ENCODE results near the gene NBAS.

NBAS gene

DNA sequence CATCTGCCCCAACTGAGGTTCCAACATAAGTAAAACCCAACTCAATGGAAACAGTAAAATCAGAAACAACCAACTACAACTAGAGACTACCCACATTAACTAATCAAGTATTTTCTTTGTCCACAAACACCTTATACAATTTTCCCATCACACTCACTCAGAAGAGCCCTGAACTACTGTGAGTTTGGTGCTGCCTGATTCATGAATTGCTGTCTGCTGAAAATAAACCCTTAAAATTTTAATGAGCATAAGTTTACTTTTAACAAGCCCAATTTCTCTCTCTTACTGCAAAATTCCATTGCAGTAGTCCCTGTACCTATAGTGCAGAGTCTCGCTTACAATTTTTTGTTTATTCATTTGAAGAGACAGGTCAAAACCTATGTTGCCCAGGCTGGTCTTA, 203.9 kb downstream of the NBAS start:
- Histone ChIP-seq H3F3A (ENCODE audit: insufficient read depth, low read length) (no peaks in the 10 kb centered on the region), H3K27me3 (ENCODE audit: insufficient read depth, low read length) (no peaks in the 10 kb centered on the region), H3K79me2 (ENCODE audit: insufficient read depth, low read length) (no peaks in the 10 kb centered on the region), H4K20me1 (ENCODE audit: insufficient read depth, low read length) (no peaks in the 10 kb centered on the region), H3K27ac (ENCODE audit: low read depth, low read length, poor library complexity, severe bottlenecking) (no peak overlapping the region), H3K9me2 (ENCODE audit: low read depth, low read length) (no peaks in the 10 kb centered on the region), H2AFZ (ENCODE audit: low read length) (no peak overlapping the region), H3K9me3 (ENCODE audit: low read length) (no peaks in the 10 kb centered on the region), H3K4me2 (ENCODE audit: low read length) (no peak overlapping the region), H3K4me3 (ENCODE audit: low read depth, low read length, poor library complexity, severe bottlenecking) (no peak overlapping the region), H3K4me1 (ENCODE audit: insufficient read depth, low read length, severe bottlenecking) (no peaks in the 10 kb centered on the region), H3K36me3 (ENCODE audit: insufficient read depth, low read length) (peaks cover 3% of the 10 kb centered on the region; the same call in 1 of the 2 replicates), H3K9ac (ENCODE audit: low read length) (no peak overlapping the region)
- TF ChIP-seq, protein P1, sequence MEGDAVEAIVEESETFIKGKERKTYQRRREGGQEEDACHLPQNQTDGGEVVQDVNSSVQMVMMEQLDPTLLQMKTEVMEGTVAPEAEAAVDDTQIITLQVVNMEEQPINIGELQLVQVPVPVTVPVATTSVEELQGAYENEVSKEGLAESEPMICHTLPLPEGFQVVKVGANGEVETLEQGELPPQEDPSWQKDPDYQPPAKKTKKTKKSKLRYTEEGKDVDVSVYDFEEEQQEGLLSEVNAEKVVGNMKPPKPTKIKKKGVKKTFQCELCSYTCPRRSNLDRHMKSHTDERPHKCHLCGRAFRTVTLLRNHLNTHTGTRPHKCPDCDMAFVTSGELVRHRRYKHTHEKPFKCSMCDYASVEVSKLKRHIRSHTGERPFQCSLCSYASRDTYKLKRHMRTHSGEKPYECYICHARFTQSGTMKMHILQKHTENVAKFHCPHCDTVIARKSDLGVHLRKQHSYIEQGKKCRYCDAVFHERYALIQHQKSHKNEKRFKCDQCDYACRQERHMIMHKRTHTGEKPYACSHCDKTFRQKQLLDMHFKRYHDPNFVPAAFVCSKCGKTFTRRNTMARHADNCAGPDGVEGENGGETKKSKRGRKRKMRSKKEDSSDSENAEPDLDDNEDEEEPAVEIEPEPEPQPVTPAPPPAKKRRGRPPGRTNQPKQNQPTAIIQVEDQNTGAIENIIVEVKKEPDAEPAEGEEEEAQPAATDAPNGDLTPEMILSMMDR (IDR thresholded peaks at IDR 0.05; ENCODE audit: low read length): no peak

DNA sequence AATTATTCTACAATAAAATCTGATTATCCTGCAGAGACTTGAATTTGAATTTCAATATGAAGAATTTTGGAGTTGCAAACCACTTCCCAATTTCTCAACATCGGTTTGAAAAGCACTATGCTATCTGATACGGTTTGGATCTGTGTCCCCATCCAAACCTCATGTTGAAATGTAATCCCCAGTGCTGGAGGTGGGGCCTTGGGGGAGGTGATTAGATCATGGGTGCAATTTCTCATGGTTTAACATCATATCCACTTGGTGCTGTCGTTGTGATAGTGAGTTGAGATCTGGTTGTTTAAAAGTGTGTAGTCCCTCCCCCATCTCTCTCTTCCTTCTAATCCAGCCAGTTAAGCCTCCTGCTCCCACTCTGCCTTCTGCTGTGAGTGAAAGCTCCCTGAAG, 205.7 kb downstream of the NBAS start:
- Histone ChIP-seq H3K4me3 (ENCODE audit: low read depth, low read length, poor library complexity, severe bottlenecking) (no peak overlapping the region), H2AFZ (ENCODE audit: low read length) (no peak overlapping the region), H3K4me2 (ENCODE audit: low read length) (no peak overlapping the region), H3F3A (ENCODE audit: insufficient read depth, low read length) (no peaks in the 10 kb centered on the region), H4K20me1 (ENCODE audit: insufficient read depth, low read length) (no peaks in the 10 kb centered on the region), H3K9me2 (ENCODE audit: low read depth, low read length) (no peaks in the 10 kb centered on the region), H3K79me2 (ENCODE audit: insufficient read depth, low read length) (no peaks in the 10 kb centered on the region), H3K27ac (ENCODE audit: low read depth, low read length, poor library complexity, severe bottlenecking) (no peak overlapping the region), H3K9ac (ENCODE audit: low read length) (no peak overlapping the region), H3K27me3 (ENCODE audit: insufficient read depth, low read length) (no peaks in the 10 kb centered on the region), H3K9me3 (ENCODE audit: low read length) (no peaks in the 10 kb centered on the region), H3K4me1 (ENCODE audit: insufficient read depth, low read length, severe bottlenecking) (no peaks in the 10 kb centered on the region), H3K36me3 (ENCODE audit: insufficient read depth, low read length) (peaks cover 3% of the 10 kb centered on the region; the same call in 1 of the 2 replicates)
- TF ChIP-seq, protein P1 (IDR thresholded peaks at IDR 0.05; ENCODE audit: low read length): no peak
- no peak for TF ChIP-seq EZH2 (IDR thresholded peaks at IDR 0.05; ENCODE audit: borderline replicate concordance, low read length)

DNA sequence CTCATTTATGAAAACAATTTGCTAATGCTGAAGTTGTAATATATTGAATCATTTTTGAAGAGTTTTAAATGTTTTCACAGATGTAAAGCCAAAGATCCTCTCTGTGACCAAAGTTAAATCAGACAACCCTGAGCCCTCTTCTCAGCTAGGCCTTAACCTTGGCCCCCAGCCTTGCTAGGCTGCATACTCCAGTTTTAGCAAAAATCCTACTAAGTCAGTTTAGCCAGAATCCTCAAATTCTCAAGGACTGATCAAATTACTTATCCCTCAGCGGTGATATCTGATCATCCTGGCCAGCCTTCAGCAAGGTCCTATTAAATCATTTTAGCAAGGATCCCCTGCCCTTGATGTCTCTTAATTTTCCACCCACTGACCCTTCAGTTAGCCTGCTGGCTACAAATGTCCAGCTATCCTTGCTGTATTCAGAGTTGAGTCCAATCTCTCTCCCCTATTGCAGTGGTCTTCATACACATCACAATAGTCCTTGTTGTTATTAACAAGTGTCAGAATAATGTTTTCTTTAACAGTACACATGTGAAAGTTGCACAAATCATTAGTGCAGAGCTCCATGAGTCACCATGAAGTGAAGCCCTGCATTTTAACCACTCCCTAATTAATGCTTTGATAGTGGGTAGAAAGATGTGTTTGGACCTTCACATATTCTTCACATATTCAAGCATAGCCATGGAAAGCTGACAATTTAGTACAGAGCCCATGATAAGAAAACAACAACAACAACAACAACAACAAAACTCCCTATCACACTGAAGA, 206.4 kb downstream of the NBAS start:
- Histone ChIP-seq H2AFZ (ENCODE audit: low read length) (no peak overlapping the region), H3K27ac (ENCODE audit: low read depth, low read length, poor library complexity, severe bottlenecking) (no peak overlapping the region), H3K9ac (ENCODE audit: low read length) (no peak overlapping the region), H3K4me2 (ENCODE audit: low read length) (no peak overlapping the region), H4K20me1 (ENCODE audit: insufficient read depth, low read length) (no peaks in the 10 kb centered on the region), H3K4me3 (ENCODE audit: low read depth, low read length, poor library complexity, severe bottlenecking) (no peak overlapping the region), H3K9me2 (ENCODE audit: low read depth, low read length) (no peaks in the 10 kb centered on the region), H3F3A (ENCODE audit: insufficient read depth, low read length) (no peaks in the 10 kb centered on the region), H3K79me2 (ENCODE audit: insufficient read depth, low read length) (no peaks in the 10 kb centered on the region), H3K27me3 (ENCODE audit: insufficient read depth, low read length) (no peaks in the 10 kb centered on the region), H3K36me3 (ENCODE audit: insufficient read depth, low read length) (peaks cover 3% of the 10 kb centered on the region; the same call in 1 of the 2 replicates), H3K9me3 (ENCODE audit: low read length) (no peaks in the 10 kb centered on the region), H3K4me1 (ENCODE audit: insufficient read depth, low read length, severe bottlenecking) (no peaks in the 10 kb centered on the region)
- no peak for TF ChIP-seq EZH2 (IDR thresholded peaks at IDR 0.05; ENCODE audit: borderline replicate concordance, low read length)
- TF ChIP-seq, protein P1 (IDR thresholded peaks at IDR 0.05; ENCODE audit: low read length): no peak

Measured in OCI-LY1 (cell line).